GM18907 (cell line): ENCODE results near the gene KCTD12.

Experiments
- ATAC-seq: cut with Tn5 transposase; IDR thresholded peaks from one replicate; pipeline ENCODE4 v1.9.1; 2021; ENCODE audit warnings: mild to moderate bottlenecking, moderate library complexity; ENCODE audit not compliant: unreplicated experiment

Gene KCTD12

DNA sequence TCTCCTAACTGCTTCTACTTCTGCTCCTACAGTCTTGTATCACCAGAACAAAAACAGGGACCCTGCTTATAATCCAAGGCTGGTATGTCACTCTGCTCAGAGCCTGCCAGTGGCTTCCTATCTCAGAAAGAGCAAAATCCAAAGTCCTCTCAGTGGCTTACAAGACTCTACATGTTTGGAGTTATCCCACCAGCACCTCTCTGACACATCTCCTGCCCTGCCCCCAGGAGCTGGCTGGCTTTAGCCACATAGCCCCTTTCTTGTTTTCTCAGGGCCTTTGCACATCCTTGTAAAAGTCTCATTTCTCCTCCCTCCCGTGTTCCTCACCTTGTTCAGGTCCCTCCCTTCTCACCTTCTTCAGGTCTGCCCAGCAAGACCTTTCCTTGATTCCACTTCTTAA, 2.2 kb upstream of the KCTD12 start:
- ATAC-seq = no peak

DNA sequence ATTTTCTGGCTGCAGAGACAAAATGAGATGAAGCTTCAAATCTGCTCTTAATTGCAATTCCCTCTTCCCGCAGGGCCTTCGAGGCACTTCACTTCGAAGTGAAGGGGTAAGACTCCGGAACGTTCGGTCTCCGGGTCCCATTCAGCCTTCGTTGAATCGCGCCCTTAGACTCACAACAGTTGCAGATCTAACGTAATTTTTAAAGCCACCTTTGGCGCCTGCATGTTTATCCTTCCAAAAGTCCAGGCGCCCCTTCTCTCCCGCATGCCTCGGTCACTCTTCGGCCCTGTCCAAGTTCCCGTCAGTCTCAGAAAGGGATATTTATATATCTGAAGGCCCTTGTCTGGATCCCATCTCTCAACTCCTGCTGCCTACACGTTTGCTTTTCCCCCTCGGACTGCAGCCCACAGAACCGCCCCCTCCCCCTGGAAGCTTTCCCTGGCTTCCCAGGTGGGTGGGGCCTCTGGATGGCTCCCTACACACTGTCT, 915 bp upstream of the KCTD12 start:
- no peak for ATAC-seq

DNA sequence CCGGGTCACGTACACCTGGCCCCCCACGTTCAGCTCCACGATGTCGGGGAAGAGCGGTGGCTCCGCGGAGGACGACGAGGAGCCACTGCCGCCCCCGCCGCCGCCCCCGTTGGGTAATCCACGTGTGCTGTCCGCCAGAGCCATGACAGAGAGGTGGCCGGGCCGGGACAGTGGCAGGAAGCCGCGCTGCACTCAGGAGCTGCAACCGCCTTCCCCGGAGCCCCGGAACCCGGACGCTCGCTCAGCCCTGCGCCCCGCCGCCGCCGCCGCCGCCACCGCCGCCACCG, 257 bp downstream of the KCTD12 start:
- ATAC-seq = no peak

DNA sequence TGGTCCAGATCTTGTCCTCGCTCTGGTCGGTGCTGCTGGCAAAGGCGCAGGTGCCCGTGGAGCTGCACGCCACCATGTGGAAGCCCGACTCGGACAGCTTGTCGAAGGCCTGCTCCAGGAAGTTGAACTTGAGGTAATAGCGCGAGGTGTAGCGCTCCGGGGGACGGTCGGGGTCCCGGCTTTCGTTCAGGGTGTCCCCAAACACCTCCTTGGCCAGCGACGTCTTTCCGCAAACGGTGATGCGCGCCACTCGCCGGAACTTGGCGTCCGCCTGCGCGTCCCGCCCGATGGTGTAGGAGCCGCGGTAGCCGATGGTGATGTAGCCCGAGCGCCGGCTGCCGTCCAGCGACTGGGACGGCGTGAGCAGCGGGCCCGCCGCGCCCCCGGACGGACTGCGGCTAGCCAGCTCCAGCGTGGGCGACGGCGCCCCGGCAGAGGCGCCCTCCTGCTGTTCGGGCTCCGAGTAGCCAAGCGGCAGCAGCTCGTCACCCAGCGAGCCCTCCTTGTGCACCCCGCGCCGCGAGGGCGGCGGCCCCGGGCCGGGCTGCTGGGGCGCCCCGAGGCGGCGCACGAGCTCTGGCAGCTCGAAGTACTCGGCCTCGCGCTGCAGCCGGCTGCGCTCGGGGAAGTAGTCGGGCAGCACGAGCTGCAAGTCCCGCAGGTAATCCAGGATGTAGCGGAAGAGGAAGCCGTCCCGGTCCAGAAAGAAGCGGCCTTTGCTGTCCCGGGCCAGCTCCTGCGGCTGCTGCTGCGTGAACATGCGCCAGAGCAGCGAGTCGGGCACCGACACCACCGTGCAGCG, 801 bp downstream of the KCTD12 start:
- peak; percentile 57 for ATAC-seq

DNA sequence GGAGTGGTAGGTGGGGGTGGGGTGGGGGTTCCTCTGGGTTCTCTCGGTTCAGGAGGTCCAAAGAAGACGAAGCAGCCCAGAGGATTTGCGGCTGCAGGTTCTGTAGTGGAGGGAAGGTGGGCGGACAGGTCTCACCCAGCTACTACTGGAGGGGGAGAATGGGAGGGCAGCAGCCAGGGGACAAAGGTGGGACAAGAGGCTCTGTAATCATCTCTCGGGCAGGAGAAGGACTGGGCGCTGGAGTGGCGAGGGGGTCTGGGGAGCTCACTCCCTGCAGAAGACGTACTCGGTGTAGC, 1.4 kb downstream of the KCTD12 start:
- no peak for ATAC-seq

DNA sequence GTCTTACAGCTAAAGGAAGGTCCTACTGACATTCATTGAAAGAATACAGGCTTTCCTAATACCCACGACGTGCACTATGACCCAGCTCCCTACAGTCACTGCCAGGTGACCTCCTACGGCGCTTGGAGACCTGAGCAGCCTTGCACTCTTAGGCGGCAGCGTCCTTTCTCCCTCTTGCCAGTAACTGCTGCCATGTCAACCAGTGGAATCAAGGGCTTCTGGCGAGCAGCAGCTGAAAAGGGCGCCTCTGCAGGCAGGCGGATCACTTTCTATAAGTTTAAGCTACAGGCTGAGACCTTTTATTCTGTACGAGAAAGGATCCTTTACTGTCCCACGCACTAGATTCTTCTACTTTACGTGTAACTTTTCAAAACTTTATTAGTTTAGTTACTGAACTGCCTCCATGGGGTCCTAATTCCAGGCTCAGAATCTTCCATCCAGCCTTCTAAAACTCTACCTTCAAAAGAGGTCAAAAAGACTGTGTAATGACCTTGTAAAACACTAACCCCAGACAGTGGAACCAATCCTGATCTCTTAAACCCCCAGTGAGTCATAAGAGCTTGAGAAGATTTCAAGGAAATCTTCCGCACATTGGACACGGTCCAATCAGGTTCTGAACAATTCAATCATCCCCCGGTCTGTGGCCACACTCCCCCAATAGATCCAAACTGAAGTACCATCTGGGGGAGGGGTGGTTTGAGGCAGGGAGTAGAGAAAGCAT, 1.9 kb downstream of the KCTD12 start:
- no peak for ATAC-seq

DNA sequence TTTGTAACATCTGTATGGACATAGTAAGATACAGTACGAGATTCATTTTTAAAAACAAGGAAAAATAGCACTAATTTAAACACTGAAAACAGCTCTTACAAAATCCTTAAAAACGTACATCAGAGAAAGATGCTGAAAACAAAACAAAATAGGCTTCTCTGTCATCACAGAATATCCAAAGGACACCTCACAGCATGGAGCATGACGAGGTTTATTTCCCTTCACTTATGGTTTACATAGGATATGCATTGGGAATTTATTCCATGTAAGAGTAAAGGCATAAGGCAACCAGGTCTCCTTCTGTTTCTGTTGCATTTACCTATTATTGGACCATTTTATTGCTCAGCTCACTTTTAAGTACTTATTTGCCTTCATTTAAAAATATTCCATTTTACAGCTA, 3.0 kb downstream of the KCTD12 start:
- no peak for ATAC-seq

DNA sequence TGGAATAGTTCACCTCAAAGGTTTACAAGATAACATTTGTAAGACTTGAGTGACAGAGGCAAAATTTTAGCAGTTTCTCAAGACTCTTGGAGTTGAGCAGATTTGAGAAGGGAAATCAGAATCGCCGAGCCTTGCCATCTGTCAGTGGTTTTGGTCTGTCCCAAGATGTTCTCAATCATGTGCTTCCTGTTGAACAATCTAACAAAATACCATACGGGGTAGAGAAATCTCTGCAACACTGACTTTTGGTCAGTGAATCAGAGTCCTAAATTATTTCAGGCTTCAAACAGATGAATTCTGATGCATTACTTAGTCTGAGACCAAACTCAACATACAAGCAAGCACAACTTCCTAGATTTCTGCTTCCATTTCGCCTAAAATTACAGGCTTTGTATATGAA, 3.8 kb downstream of the KCTD12 start:
- no peak for ATAC-seq

DNA sequence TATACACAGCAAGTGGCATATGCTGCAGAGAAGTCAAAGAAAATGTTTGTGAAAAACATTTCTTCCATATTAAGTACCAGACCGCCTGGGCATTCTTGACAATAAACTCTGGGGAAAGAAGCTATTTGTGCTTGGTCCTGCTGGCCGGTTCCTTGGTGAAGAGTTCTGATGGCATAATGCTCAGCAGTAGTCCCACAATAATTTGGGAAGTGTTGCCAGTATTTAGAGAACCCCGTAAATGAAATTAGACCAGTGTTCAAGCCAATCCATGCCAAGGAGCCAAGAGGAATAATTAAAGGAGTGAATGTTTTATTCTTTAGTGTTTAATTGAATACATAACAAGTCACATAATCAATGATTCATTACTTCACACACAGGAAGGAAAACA, 6.3 kb downstream of the KCTD12 start:
- ATAC-seq = no peak

DNA sequence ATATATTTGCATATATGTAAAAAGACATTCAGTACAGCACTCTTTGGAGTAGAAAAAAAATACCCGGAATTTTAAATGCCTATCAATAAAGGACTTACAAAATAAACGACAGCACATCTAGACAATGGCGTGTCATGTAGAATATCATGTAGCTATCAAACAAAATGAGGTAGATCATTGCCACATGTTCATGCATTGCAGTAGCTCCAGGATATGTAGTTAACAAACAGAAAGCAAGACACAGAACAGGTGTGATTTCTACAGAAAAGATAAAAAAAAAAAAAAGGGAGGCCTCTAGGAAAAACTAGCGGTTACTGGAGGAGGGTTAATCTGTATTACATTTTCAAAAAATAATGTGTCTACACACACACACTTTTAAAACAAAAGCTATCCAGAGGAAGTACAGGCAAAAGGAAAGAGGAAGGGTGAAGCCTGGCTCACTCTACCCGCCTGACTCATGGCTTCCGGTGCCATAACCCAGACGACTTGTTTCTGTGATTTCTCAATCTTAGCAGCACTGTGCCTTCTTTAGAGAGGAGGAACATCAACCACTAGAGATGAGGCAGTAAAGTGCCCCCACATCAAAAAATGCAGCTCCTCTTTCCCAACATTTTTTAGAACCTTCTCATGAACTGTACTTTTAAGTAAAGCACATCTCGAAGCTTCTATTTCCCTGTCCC, 6.9 kb downstream of the KCTD12 start:
- peak; percentile 98 for ATAC-seq

DNA sequence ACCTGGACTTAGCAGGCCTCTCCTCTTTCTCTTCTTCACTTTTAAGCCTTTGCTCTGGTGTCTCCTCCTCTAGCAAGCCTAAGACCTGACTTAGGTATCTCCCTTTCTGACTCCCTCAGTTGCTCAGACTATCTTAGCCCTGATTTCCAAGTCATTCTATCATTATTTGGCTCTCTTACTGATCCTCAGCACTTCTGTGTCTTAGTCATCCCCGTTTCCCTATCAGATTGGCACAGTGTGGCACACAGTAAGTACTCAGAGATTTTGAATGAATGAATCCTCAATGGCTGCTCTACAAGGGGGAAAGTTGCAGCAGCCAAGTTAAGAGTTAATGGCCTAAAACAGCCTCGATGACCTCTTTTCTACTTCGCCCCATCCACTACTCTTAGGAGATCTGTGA, 8.2 kb downstream of the KCTD12 start:
- ATAC-seq = no peak

DNA sequence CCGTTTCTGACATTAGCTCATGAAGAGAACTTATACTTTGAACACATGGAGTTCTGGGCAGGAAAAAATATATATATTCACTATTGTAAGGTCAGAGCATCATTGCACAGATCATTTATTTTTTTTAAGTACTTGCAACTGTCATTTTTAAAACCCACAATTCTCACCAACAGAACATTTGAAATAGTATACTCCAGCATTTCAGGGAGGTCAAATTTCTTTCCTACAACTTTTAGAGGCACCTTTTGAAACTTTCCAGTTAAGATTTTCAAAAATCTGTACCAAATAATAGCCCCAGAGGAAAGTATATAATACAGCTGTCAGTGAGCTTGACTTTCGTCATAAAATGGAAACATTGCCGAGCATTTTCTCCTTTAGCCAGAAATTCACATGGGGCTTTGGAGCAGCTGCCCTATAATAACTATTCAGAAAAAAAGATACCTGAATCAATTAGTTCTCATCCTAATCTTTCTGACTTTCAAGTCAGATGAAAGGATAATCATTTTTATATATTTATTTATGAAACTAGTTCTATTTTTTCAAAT, 10.9 kb downstream of the KCTD12 start:
- ATAC-seq = no peak

DNA sequence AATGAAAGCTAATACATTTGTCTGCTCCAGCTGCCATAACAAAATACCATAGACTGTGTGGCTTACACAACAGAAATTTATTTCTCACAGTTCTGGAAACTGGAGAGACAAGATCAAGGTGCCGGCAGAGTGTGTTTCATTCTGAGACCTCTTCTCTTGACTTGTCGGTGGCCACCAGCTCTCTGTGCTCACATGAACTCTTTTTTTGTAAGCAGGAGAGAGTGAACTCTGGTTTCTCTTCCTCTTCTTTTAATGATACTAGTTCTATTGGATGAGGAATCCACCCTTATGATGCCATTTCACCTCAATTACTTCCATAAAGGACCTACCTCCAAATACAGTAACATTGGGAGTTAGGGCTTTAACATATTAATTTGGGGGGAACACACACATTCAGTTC, 11.7 kb downstream of the KCTD12 start:
- ATAC-seq = peak; percentile 75

DNA sequence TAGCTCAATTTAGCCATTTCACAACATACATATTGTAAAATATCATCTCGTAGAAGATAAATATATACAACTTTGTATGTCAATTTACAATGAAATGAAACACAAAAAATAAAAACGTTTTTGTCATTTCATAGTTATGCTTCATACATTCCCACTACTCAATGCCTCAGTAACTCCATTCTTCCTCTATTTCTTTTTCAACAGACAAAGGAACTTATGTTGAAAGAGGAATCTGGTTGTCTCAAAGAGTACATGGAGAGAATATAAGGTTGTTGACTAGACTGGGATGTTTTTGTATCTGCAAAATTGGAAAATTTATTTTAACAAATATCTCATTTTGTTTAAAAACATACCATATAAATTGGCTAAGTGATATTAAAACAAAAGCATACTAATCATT, 12.8 kb downstream of the KCTD12 start:
- ATAC-seq = no peak

DNA sequence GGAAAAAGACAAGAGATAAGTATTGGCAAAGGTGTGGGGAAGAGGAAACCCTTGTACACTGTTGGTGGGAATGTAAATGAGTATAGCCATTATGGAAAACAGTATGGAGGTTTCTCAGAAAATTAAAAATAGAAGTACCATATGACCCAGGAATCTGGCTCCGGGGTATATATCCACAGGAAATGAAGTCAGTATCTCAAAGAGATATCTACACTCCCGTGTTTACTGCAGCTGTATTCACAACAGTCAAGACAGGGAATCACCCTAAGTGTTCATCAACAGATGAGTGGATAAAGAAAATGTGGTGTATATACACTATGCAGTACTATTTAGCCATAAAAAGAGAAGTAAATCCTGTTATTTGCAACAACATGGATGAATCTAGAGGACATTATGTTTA, 13.5 kb downstream of the KCTD12 start:
- no peak for ATAC-seq

DNA sequence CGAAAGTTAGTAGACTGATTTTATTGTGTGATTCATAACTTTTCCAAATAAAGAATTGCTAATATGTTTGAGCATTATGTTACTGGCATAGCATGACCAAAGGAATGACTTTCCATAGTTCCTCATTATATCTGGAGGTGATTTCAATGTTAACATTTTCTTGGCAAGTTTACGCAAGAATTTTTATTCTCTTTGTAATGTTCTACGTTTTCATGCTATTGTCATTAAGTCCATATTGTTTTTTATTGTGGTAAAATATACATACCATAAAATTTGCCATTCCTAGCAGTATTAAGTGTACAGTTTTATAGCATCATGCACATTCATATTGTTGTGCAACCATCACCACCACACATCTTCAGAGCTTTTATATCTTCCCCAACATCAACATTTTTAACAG, 14.8 kb downstream of the KCTD12 start:
- no peak for ATAC-seq

DNA sequence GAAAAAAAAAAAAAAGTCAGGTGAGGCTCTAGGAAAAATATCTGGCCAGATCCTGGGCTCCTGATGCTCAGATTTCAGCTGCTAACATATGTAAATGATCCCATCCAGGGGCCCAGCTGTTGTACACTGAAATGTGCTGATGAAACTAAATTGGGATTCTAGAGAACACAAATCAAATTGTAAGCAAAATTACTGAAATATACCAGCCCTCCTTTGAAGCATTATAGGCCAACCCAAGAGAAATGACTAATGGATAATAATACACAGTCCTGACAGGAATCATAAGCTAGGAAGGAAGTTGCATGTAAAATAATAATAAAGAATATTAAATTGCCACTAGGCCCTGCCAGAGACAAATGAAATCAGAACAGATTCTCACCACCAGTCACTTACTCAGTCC, 17.8 kb downstream of the KCTD12 start:
- no peak for ATAC-seq

DNA sequence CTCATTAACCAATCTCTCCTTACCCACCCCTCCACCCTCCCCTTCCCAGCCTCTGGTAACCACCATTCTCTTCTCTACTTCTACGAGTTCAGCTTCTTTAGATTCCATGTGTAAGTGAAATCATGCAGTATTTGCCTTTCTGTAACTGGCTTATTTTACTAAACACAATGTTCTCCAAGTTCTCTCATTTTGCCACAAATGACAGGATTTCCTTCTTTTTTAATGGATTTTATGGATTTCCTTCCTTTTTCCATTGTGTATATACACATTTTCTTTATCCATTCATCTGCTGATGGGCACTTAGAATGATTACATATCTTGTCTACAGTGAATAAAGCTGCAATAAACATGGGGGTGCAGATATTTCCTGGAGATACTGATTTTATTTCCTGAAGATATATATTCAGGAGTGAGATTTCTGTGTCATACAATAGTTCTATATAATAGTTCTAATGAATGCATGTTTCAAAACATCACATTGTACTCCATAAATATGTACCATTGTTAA, 20.2 kb downstream of the KCTD12 start:
- no peak for ATAC-seq

DNA sequence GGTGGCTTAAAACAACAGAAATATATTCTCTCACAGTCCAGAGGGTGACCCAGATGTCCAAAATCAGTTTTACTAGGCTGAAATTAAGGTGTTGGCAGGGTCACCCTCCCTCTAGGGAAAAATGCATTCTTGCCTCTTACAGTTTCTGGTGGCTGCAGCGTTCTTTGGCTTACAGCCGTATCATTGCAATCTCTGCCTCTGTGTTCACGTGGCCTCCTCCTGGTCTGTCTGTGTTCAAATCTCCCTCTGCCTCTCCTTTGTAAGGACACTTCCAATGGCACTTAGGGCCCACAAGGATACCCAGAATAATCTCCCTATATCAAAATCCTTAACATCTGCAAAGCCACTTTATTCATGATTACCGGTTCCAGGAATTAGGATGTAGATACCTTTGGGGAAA, 21.1 kb downstream of the KCTD12 start:
- ATAC-seq = no peak

DNA sequence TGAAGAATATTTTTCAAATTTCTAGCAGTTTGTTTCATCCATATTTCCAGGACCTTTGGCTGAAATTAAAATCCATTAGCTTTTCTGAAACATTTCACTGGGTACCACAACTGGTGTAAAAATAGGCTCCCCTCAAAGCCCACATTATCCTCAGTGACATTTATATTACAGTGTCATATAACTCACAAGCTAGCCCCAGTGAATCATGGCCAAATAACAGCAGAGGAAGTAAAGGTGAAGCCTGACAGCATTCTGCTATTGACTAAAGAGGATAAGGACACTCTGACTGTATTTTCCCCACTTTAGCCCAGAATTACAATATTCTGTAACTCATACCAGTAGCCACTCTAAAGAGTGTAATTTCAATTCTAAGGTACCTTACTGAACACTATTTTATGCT, 21.9 kb downstream of the KCTD12 start:
- no peak for ATAC-seq

DNA sequence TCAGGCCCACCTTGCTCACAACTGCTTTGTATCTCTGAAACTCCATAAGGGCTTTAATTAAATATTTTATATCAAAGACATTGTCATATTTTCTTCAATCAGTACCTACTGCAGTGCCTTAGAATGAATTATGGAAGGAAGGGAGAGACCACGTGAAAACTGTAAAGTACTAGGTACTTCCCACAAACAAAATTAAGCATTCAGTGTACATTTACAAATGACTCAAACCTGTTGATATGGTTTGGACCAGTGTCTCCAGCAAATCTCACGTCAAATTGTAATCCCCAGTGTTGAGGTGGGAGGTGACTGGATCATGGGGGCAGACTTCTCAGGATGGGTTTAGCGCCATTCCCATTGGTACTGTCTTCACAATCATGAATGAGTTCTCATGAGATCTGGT, 23.2 kb downstream of the KCTD12 start:
- no peak for ATAC-seq

DNA sequence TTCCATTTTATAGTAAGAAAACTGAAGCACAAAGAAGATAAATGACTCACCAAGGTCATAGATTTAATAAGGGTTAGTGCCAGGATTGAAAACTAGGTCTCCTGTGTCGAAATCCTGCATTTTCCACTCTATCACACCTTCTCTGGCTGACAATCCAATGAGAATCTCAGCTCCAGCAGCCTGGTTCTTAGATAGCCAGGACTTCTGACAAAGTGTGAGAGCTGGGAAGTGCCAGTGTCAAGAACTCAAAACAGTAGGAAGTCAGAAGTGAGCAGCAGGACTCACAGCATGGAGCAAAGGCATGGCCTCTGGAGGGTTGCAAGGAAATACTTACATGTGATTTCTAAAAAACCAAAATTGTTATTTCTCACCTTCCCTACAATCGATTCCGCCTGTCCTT, 24.3 kb downstream of the KCTD12 start:
- no peak for ATAC-seq
